Measurements from ENCODE around the gene HDAC4. TPM values are rescaled to one million over a fixed set of nuclear protein-coding genes. Genes with fewer than 3 reads are reported as not detected.
A peak's percentile ranks its signal among the peaks of the same experiment; 100 is the strongest.

Gene HDAC4
- total and polyA plus RNA-seq, 2 donors (not counting 1 experiment from before 2014, with no cell fraction given) = 13.5 to 46.0 TPM

DNA sequence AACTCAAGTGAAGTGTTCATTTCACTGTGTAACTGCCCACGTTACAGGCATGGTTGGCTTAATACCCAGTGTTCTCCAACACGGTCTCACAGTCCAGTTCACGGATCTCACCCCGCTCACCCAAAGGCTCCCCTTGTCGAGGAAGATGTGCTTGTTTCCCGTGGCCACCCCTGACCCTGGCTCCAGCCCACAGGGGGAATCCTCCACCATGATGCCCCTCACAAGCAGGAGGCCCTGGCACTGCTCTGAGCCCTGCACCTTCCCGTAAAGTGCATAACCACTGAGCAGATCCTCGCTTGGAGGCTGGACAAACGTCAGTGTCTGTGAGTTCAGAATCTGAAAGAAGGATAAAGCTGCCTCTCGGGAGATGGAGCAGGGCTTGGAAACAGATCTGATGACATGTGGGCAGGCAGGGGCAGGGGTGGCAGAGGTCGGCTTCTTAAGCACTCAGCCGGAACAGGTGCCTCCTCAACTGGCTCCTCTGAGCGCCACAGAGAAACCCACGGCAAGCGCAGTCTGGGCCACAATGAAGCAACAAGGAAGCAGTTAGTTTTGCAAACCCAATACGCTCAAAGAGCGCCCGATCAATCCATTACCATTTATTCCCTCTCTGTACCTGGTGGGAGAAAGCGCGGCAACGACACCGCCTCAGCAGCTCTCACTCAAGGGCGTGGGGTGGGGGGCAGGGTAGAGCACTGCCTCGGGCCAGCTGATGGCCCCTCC is 17.6 kb downstream of the HDAC4 start:
- peaks cover 19 to 50% of the 10 kb centered on the region in 2 donors for H3K4me1 ChIP-seq (ENCODE audit: control insufficient read depth in 2 of 2, insufficient read depth in 2 of 2, low read length in 2 of 2)
- H3K9ac ChIP-seq (ENCODE audit: low read length) = no peak overlapping the region
- no peak overlapping the region for H3K4me3 ChIP-seq (ENCODE audit: control extremely low read depth in 1 of 5, extremely low read depth in 1 of 5, insufficient read depth in 1 of 5, low read depth in 2 of 5, low read length in 4 of 5)
- Mint-ChIP-seq H3K4me3 (no peak overlapping the region), H3K27me3 (no peaks in the 10 kb centered on the region), H3K9me3 (ENCODE audit: insufficient read depth) (no peaks in the 10 kb centered on the region), H3K4me1 (peaks cover 43% of the 10 kb centered on the region), H3K27ac (no peak overlapping the region)
- H3K27ac ChIP-seq (ENCODE audit: low read length in 2 of 2) = no peak overlapping the region
- CTCF ChIA-PET = interaction anchor here (4.8 kb wide), 1 partner anchor 13 kb away, joined by 27 read pairs; no protein-coding TSS in a partner anchor
- no peaks in the 10 kb centered on the region for H4K20me1 ChIP-seq (ENCODE audit: control insufficient read depth, insufficient read depth, low read length, poor library complexity, severe bottlenecking)
- POLR2A ChIA-PET = interaction anchor here (3.8 kb wide), 1 partner anchor 18 kb away, joined by 18 read pairs; the partner anchor contains the start of gene HDAC4
- no peak overlapping the region for H3K4me2 ChIP-seq (replicated peaks; ENCODE audit: low read depth, low read length, poor library complexity, severe bottlenecking)
- 94% methylated on average over 19 of the region's 24 CpGs for whole genome bisulfite sequencing (ENCODE audit: insufficient coverage)
- no peaks in the 10 kb centered on the region for H3K9me3 ChIP-seq (ENCODE audit: control extremely low read depth in 1 of 3, control insufficient read depth in 2 of 3, insufficient read depth in 1 of 3, low read length in 2 of 3)
- no peaks in the 10 kb centered on the region for H3K36me3 ChIP-seq (replicated peaks in 1 of 2; ENCODE audit: control extremely low read depth in 1 of 2, control insufficient read depth in 1 of 2, extremely low read depth in 1 of 2, insufficient read depth in 2 of 2, low read length in 1 of 2)
- H2AFZ ChIP-seq (ENCODE audit: insufficient read depth, low read depth, low read length, poor library complexity, severe bottlenecking) = no peak overlapping the region
- H3K27me3 ChIP-seq (replicated peaks in 1 of 4; ENCODE audit: control extremely low read depth in 1 of 4, control insufficient read depth in 3 of 4, insufficient read depth in 4 of 4, low read length in 3 of 4) = no peaks in the 10 kb centered on the region
- intact Hi-C loops (cut with micrococcal nuclease) = loop anchor here (5.0 kb wide), 2 partner anchors 91 to 116 kb away; no protein-coding TSS in a partner anchor
- ATAC-seq (ENCODE audit: low read depth) (no peak), DNase-seq (no peak)
- TF ChIP-seq EZH2 (IDR thresholded peaks at IDR 0.05; ENCODE audit: borderline replicate concordance, insufficient read depth, low read depth, low read length, poor library complexity, severe bottlenecking) = no peak
- TF ChIP-seq, protein P1, sequence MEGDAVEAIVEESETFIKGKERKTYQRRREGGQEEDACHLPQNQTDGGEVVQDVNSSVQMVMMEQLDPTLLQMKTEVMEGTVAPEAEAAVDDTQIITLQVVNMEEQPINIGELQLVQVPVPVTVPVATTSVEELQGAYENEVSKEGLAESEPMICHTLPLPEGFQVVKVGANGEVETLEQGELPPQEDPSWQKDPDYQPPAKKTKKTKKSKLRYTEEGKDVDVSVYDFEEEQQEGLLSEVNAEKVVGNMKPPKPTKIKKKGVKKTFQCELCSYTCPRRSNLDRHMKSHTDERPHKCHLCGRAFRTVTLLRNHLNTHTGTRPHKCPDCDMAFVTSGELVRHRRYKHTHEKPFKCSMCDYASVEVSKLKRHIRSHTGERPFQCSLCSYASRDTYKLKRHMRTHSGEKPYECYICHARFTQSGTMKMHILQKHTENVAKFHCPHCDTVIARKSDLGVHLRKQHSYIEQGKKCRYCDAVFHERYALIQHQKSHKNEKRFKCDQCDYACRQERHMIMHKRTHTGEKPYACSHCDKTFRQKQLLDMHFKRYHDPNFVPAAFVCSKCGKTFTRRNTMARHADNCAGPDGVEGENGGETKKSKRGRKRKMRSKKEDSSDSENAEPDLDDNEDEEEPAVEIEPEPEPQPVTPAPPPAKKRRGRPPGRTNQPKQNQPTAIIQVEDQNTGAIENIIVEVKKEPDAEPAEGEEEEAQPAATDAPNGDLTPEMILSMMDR (IDR thresholded peaks at IDR 0.05) = no peak
- peaks cover 59% of the 10 kb centered on the region for H3K79me2 ChIP-seq (ENCODE audit: control insufficient read depth, insufficient read depth, low read length)

GRCh38 chr2:239382384-239382880 is 18.4 kb downstream of the HDAC4 start:
- ChIA-PET CTCF (interaction anchor here (2.8 to 4.8 kb wide), 5 partner anchors 12 to 115 kb away, joined by 9 to 28 read pairs (median 15); no protein-coding TSS in a partner anchor), POLR2A (interaction anchor here (1.3 to 3.8 kb wide), 2 partner anchors 17 to 19 kb away, joined by 4 to 18 read pairs; partner anchors contain the start of gene HDAC4)
- Histone ChIP-seq H3K79me2 (ENCODE audit: control insufficient read depth, insufficient read depth, low read length) (peaks cover 58% of the 10 kb centered on the region), H3K9me3 (ENCODE audit: control extremely low read depth in 1 of 3, control insufficient read depth in 2 of 3, insufficient read depth in 1 of 3, low read length in 2 of 3) (no peaks in the 10 kb centered on the region), H3K27me3 (replicated peaks in 1 of 4; ENCODE audit: control extremely low read depth in 1 of 4, control insufficient read depth in 3 of 4, insufficient read depth in 4 of 4, low read length in 3 of 4) (no peaks in the 10 kb centered on the region), H4K20me1 (ENCODE audit: control insufficient read depth, insufficient read depth, low read length, poor library complexity, severe bottlenecking) (no peaks in the 10 kb centered on the region), H3K4me3 (ENCODE audit: control extremely low read depth in 1 of 5, extremely low read depth in 1 of 5, insufficient read depth in 1 of 5, low read depth in 2 of 5, low read length in 4 of 5) (no peak overlapping the region), H3K4me1 (ENCODE audit: control insufficient read depth in 2 of 2, insufficient read depth in 2 of 2, low read length in 2 of 2) (peaks cover 19 to 50% of the 10 kb centered on the region in 2 donors), H3K27ac (ENCODE audit: low read length in 2 of 2) (peak overlapping the region; percentile 91 to 94), H2AFZ (ENCODE audit: insufficient read depth, low read depth, low read length, poor library complexity, severe bottlenecking) (no peak overlapping the region), H3K36me3 (replicated peaks in 1 of 2; ENCODE audit: control extremely low read depth in 1 of 2, control insufficient read depth in 1 of 2, extremely low read depth in 1 of 2, insufficient read depth in 2 of 2, low read length in 1 of 2) (no peaks in the 10 kb centered on the region), H3K4me2 (replicated peaks; ENCODE audit: low read depth, low read length, poor library complexity, severe bottlenecking) (peak overlapping the region; percentile 81), H3K9ac (ENCODE audit: low read length) (no peak overlapping the region)
- no peaks in the 10 kb centered on the region for H3K9me3 Mint-ChIP-seq (ENCODE audit: insufficient read depth)
- ATAC-seq (ENCODE audit: low read depth) (no peak), DNase-seq (no peak)
- 83% methylated on average over 5 of the region's 6 CpGs for WGBS (ENCODE audit: insufficient coverage)
- H3K4me3 Mint-ChIP-seq = peak overlapping the region; percentile 86
- peaks cover 45% of the 10 kb centered on the region for H3K4me1 Mint-ChIP-seq
- no peak for TF ChIP-seq EZH2 (IDR thresholded peaks at IDR 0.05; ENCODE audit: borderline replicate concordance, insufficient read depth, low read depth, low read length, poor library complexity, severe bottlenecking)
- TF ChIP-seq, protein P1 (IDR thresholded peaks at IDR 0.05) = no peak
- no peaks in the 10 kb centered on the region for H3K27me3 Mint-ChIP-seq
- intact Hi-C loops (cut with micrococcal nuclease) = loop anchor here (5.0 kb wide), 2 partner anchors 90 to 115 kb away; no protein-coding TSS in a partner anchor
- H3K27ac Mint-ChIP-seq = peak overlapping the region; percentile 35
